RWPE1 (cell line): Measurements from ENCODE around the gene TNNI2.
"Not testable (repeated sequence)": the region's sequence is repeated elsewhere in the genome, so short reads cannot be mapped to it uniquely, and the experiment has no call there.

ENCODE experiments used
- CTCF ChIA-PET: fragments of 350-600 bp; sonication (Branson Sonifier 250); formaldehyde crosslinking; extraction: SDS; loops from one replicate; lab custom pipeline; 2021; lab: Yijun Ruan, JAX
- POLR2A ChIA-PET: fragments of 400-600 bp; formaldehyde crosslinking; extraction: SDS; loops from one replicate; lab custom pipeline; 2020; ENCODE audit warnings: antibody characterized with exemption; ENCODE audit not compliant: low non-redundant PET; lab: Yijun Ruan, JAX
- DNase-seq: peaks from one replicate; pipeline ENCODE4 v3.0.0; 2012; ENCODE audit warnings: low spot score
- H3K27ac ChIP-seq: fragments of 450-650 bp; 2 replicates; pipeline ENCODE4 v1.5.1; 2017
- TF ChIP-seq, protein P1 (sequence below): fragments of 450-650 bp; conservative IDR thresholded peaks from 2 replicates; pipeline ENCODE4 v1.5.1; 2017; ENCODE audit warnings: low read depth, mild to moderate bottlenecking

TNNI2 gene

DNA sequence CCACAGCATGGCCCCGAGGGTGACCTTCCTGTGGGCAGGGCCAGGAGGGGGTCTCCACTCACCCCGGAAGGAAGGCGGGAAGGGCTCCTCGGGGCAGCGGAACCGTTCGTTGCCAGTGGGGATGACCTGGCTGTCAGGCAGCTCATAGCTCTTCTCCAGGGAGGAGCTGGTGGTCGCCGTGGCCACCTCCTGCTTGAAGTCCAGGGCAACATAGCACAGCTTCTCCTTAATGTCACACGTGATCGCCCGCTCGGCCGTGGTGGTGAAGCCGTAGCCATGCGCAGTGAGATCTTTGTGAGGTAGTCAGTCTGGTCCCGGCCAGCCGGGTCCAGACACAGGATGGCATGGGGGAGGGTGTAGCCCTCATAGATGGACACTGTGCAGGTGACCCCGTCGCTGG lies 35.5 kb upstream of the TNNI2 start:
- POLR2A ChIA-PET = no interaction called here
- CTCF ChIA-PET = interaction anchor here (1.1 kb wide), 1 partner anchor 26 kb away, joined by 4 read pairs; no protein-coding TSS in a partner anchor
- TF ChIP-seq, protein P1, sequence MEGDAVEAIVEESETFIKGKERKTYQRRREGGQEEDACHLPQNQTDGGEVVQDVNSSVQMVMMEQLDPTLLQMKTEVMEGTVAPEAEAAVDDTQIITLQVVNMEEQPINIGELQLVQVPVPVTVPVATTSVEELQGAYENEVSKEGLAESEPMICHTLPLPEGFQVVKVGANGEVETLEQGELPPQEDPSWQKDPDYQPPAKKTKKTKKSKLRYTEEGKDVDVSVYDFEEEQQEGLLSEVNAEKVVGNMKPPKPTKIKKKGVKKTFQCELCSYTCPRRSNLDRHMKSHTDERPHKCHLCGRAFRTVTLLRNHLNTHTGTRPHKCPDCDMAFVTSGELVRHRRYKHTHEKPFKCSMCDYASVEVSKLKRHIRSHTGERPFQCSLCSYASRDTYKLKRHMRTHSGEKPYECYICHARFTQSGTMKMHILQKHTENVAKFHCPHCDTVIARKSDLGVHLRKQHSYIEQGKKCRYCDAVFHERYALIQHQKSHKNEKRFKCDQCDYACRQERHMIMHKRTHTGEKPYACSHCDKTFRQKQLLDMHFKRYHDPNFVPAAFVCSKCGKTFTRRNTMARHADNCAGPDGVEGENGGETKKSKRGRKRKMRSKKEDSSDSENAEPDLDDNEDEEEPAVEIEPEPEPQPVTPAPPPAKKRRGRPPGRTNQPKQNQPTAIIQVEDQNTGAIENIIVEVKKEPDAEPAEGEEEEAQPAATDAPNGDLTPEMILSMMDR = no peak
- H3K27ac ChIP-seq = no peak overlapping the region
- DNase-seq = no peak

DNA sequence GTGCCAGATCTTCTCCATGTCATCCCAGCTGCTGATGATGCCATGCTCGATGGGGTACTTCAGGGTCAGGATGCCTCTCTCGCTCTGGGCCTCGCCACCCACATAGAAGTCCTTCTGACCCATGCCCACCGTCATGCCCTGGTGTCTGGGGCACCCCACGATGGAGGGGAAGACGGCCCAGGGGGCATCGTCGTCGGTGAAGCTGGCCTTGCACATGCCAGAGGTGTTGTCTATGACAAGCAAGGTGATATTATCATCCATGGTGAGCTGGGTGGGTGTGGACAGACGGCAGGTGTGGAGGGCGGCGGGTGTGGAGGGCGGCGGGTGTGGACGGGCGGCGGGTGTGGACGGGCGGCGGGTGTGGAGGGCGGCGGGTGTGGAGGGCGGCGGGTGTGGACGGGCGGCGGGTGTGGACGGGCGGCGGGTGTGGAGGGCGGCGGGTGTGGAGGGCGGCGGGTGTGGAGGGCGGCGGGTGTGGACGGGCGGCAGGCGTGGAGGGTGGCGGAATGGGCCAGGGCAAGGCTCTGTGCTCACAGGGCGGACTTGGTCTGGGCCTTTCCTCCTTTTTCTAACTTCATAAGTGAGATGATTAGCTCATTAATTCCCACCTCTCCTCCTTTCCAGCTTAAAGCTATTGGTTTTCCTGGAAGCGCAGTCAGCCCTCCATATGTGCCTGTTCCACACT lies 34.8 kb upstream of the TNNI2 start:
- H3K27ac ChIP-seq, DNase-seq, POLR2A ChIA-PET, CTCF ChIA-PET: not testable (repeated sequence)

DNA sequence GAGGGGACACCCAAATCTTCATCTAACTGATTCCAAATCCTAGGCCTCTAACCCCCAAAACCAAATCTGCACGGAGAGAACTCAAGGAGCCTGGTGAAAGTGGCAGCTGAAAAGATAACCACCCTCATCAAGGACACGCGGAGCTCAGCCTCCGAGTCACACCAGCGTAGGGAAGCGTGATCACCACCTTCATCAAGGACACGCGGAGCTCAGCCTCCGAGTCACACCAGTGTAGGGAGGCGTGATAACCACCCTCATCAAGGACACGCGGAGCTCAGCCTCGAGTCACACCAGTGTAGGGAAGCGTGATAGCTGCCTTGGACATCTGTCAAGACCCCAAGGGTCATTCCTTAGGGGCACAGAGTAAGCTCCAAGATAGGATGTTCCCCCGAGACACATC lies 33.3 kb upstream of the TNNI2 start:
- CTCF ChIA-PET = no interaction called here
- TF ChIP-seq, protein P1 = no peak
- POLR2A ChIA-PET = no interaction called here

DNA sequence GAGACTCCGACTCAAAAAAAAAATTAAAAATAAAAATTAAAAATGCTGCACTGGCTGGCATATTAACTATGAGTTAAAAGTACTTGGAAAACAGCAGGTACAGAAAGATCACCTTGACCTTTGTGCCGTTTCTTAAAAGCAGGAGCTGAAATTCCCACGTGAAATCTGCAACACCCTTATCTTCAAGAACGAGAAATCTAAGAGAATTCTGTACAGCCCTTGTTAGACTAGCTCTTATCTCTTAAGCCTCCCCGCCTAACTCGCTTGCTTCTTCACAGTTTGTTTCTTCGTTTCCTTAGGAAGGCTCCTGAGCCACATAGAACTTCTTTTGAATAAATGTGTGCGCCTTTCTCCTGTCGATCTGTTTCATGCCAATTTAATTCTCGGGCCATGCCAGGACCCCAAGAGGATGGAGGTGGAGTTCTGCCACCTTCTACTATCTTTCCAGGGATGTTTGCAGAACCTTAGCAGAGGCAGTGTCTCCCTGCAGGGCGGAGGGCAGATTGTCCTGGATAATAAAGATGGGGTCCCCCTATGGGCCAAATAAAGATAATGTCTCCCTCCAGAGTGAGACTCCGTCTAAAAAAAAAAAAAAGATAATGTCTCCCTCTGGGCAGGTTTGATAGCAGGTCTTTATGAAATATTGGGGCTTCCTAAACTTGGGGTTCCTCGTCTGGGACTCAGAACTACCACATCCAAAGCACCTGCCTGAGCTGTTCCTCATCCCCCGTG lies 31.4 kb upstream of the TNNI2 start:
- TF ChIP-seq, protein P1 = no peak
- ChIA-PET POLR2A (no interaction called here), CTCF (interaction anchor here (0.6 to 0.9 kb wide), 4 partner anchors 9 to 1091 kb away, joined by 3 to 4 read pairs (median 3); no protein-coding TSS in a partner anchor)
- no peak overlapping the region for H3K27ac ChIP-seq
- DNase-seq = no peak

More for the DNA sequence above, 33.3 kb upstream of the TNNI2 start:
- no peak overlapping the region for H3K27ac ChIP-seq
- no peak for DNase-seq

DNA sequence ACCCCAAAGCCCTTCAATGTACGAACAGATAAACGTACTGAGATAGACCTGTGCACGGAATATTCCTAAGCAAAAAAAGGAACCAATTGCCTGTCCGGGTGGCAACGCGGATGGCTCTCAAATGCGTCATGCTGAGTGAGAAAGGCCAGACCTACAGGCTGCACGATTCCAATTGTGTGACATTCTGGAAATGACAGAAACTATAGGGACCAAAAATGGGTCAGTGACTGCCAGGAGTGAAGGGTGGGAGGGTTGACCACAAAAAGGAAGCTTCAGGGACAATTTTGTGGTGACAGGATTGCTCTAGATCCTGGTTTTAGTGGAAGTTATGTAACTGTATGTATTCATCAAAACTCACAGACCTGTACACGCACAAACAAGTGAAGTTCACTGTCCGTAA lies 28.0 kb upstream of the TNNI2 start:
- TF ChIP-seq, protein P1 = no peak
- no peak for DNase-seq
- ChIA-PET POLR2A (no interaction called here), CTCF (no interaction called here)
- no peak overlapping the region for H3K27ac ChIP-seq

DNA sequence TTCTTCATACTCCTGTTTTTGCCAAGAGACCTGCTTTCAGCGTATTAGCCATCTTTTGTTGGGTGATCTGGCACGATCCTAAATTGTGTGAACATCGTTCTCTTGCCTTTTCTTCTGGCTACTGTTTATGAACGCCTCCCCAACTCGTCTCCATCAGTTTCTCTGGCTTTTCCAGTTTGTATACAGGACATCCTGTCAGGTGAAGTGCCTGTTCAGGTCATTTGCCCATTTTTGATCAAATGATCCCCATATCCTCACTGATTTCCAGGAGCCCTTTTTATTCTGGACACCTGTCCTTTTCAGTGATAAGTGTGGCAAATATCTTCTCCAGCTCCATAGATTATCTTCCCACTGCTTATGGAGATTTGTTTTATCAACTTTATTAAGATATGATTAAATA lies 26.5 kb upstream of the TNNI2 start:
- TF ChIP-seq, protein P1 = no peak
- ChIA-PET POLR2A (no interaction called here), CTCF (no interaction called here)
- H3K27ac ChIP-seq = no peak overlapping the region
- DNase-seq = no peak

DNA sequence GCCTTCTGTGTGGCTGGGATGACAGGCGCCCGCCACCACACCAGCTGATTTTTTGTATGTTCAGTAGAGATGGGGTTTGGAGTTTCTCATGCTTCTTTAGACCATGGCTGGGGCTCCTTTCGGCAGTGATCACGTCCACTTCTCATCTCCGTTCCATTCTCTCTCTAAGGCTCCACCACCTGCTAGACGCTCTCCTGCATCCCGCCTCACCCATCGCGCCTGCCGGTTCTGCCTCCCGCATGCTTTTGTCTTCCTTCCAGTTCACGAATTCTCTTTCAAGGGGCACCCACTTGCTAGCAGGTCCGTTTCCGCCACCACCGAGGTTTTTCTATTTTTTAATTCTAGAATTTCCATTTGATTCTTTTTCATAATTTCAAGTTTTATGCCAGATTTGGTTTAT lies 26.0 kb upstream of the TNNI2 start:
- POLR2A ChIA-PET = no interaction called here
- TF ChIP-seq, protein P1 = no peak
- no peak for DNase-seq
- no peak overlapping the region for H3K27ac ChIP-seq
- CTCF ChIA-PET = no interaction called here

DNA sequence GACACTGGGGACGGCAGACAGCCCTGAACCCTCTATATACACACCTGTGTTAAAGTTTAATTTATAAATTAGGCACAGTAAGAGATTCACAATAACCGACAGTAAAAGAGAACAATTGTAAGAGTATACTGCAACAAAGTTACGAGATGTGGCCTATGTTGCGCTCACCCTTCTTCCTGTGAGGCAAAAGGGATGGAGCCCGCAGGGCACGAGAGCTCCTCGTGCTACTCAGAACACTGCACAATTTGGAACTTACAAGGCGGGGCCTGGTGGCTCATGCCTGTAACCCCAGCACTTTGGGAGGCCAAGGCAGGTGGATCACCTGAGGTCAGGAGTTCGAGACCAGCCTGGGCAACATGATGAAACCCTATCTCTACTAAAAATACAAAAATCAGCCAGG lies 25.4 kb upstream of the TNNI2 start:
- DNase-seq, H3K27ac ChIP-seq, POLR2A ChIA-PET, CTCF ChIA-PET: not testable (repeated sequence)
